Fibroblast of gingiva (primary cell): ENCODE data around the gene CAMSAP3.

Experiments
- DNase-seq: peaks from one replicate; pipeline ENCODE4 v3.0.0-alpha.2; 2011; ENCODE audit warnings: low read depth

The CAMSAP3 gene

DNA sequence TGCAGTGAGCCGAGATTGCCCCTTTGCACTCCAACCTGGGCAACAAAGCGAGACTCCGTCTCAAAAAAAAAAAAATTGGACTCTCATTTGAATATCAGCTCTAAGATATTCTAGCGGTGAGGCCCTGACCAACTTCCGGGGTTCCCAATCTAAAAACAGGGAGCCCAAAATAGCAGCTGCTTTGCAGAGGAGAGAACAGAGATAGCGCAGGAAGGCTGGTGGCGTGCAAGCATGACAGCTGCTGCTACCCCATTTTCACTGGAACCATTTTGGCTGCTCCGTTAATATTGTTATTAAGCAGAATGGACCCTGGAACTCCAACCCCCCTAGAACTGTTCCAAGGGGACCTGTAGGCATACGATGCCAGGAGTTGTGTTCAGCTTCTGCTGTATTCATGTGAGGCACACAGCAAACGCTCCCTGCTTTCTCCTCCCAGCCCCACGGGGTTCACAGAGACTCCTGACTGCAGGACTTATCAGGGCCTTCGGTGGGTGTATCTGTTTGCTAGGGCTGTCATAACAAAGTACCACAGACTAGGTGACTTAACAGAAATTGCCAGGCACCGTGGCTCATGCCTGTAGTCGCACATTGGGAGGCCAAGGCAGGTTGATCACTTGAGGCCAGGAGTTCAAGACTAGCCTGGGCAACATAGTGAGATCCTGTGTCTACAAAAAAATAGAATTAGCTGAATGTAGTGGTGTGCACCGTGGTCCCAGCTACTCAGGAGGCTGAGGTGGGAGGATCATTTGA is 52.8 kb downstream of the CAMSAP3 start:
- DNase-seq = no peak

GRCh38 chr19:7650148-7650547 is 54.5 kb downstream of the CAMSAP3 start:
- no peak for DNase-seq

- DNase-seq = peak; percentile 83
Measured at GRCh38 chr19:7652061-7652641, 56.5 kb downstream of the CAMSAP3 start.

- DNase-seq = no peak
Measured at GRCh38 chr19:7654401-7654800, 58.7 kb downstream of the CAMSAP3 start.

DNA sequence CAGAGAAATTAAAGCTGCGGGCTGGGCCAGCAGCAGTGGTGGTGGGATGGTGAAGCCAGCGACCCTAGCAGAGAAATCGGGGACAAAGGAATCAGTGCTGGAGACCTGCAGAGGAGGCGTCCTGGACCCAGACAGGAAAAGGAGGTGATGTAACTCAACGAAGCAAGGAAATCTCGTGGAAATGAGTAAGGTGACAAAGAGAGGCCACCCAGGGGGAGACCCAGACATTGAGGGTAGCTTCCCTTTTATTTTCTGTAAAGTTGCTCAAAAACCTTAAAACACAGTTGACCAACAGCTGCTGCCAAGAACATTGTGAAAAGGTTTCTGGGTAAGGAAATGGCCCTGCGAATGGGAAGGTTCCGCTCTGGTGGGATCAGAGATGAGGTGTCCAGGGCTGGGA is 59.9 kb downstream of the CAMSAP3 start:
- DNase-seq = no peak

DNA sequence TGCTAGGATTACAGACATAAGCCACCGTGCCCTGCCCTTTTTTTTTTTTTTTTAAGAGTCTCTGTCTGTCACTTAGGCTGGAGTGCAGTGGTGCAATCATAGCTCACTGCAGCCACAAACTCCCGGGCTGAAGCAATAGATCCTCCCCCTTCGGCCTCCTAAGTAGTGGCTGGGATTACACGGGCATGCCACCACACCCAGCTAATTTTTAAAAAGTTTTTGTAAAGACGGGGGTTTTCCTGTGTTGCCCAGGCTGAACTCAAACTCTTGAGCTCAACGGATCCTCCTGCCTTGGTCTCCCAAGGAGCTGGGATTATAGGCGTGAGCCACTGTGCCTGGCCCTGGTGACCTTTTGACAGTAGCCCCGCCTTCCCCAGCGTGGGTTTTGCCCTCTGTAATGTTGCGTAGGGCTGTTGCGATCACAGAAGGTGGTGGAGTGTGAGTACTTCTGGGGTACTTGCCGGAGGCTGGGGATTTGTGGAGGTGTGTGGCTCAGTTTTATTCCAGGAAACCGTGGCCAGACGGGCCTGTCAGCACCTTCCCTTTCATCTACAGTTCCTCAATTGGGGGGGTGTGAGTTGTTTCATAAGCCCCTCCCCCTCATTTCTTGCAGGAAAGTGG is 61.6 kb downstream of the CAMSAP3 start:
- DNase-seq = peak; percentile 39

- no peak for DNase-seq
Measured at GRCh38 chr19:7658219-7658686, 62.6 kb downstream of the CAMSAP3 start.

DNA sequence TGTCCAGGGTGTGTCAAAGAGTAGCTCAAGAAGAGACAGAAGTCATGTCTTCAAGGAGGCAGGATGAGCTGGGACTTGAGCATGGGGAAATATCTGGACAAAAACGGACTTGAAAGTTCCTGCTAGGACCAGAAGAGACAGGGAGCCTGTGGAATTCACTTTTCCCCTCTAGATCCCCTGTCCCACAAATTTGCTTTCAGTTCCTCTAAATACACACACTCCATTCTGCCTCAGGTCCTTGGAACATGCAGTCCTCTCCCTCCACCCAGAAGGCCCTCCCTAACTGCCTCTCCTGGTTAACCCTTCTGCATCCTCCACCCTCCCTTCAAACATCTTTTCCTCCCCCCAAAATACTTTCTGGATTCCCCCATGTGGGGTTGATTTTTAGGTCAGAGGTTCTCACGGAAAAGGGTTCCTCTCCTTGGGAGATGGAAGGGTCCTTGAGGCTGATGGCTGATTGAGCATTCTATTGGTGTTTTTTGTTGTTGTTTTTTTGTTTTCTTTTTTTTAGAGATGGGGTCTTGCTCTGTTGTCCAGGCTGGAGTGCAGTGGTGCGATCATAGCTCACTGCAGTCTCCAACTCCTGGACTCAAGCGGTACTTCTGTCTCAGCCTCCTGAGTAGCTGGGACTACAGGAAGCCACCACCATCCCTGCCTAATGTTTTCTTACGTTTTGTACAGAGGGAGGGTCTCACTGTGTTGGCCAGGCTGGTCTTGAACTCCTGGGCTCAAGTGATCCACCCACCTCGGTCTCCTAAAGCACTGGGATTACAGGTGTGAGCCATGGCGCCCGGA is 66.3 kb downstream of the CAMSAP3 start:
- no peak for DNase-seq

GRCh38 chr19:7662657-7663056 is 67.0 kb downstream of the CAMSAP3 start:
- no peak for DNase-seq

- no peak for DNase-seq
Measured at GRCh38 chr19:7663706-7664105, 68.0 kb downstream of the CAMSAP3 start.

DNA sequence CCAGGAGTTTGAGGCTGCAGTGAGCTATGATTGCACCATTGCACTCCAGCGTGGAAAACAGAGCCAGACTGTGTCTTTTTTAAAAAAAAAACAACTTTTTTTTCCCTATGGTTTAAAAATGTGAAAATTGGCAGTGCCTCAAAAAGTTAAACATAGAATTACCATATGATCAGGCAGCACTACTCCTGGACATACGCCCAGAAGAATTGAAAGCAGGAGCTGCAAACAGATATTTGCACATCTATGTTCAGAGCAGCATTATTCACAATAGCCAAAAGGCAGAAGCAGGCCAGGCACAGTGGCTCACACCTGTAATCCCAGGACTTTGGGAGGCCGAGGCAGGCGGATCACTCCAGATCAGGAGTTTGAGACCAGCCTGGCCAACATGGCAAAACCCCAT is 69.4 kb downstream of the CAMSAP3 start:
- DNase-seq = peak; percentile 87
